Fibroblast of lung (primary cell): ENCODE measurements around the gene RPL11. TPM values are rescaled to one million over a fixed set of nuclear protein-coding genes. Genes with fewer than 3 reads are reported as not detected.
A peak's percentile ranks its signal among the peaks of the same experiment; 100 is the strongest.

Source experiments
- DNase-seq, 2 donors: peaks; one replicate each; pipeline versions ENCODE4 v3.0.0 to v3.0.0-alpha.2; 2010; ENCODE audit warnings: low read depth in 2 of 2
- H2AFZ ChIP-seq: 2 replicates; pipeline ENCODE4 v1.5.1; 2012; ENCODE audit warnings: low read length, control low read depth, inconsistent platforms
- H3K27ac ChIP-seq: 2 replicates; pipeline ENCODE4 v1.5.1; 2011; ENCODE audit warnings: low read length, control low read depth; ENCODE audit not compliant: insufficient read depth
- H3K27me3 ChIP-seq: 2 replicates; pipeline ENCODE4 v1.5.1; 2011; ENCODE audit warnings: mild to moderate bottlenecking, low read length; ENCODE audit not compliant: control insufficient read depth, insufficient read depth
- H3K36me3 ChIP-seq: 2 replicates; pipeline ENCODE4 v1.5.1; 2011; ENCODE audit warnings: low read length; ENCODE audit not compliant: control insufficient read depth, insufficient read depth
- H3K4me1 ChIP-seq: 2 replicates; pipeline ENCODE4 v1.5.1; 2011; ENCODE audit warnings: low read length; ENCODE audit not compliant: control insufficient read depth, insufficient read depth; ENCODE audit errors: extremely low read depth
- H3K4me2 ChIP-seq: 2 replicates; pipeline ENCODE4 v1.5.1; 2011; ENCODE audit warnings: low read length, control low read depth; ENCODE audit not compliant: insufficient read depth; ENCODE audit errors: extremely low read depth
- H3K4me3 ChIP-seq, 4 experiments: fragments of 200-600 bp in 1 of 4; sonication (generic) in 1 of 4; replicated peaks in 1 of 4; 2 replicates each; pipeline ENCODE4 v1.5.1; 2011 to 2016; ENCODE audit warnings: low read length in 4 of 4, low read depth in 3 of 4, mild to moderate bottlenecking in 3 of 4, control low read depth in 2 of 4, inconsistent platforms in 1 of 4, mixed read lengths in 1 of 4; ENCODE audit not compliant: insufficient read depth in 1 of 4; ENCODE audit errors: control extremely low read depth in 1 of 4
- H3K79me2 ChIP-seq: 2 replicates; pipeline ENCODE4 v1.5.1; 2012; ENCODE audit warnings: mild to moderate bottlenecking, low read length, inconsistent platforms; ENCODE audit not compliant: control insufficient read depth, insufficient read depth
- H3K9ac ChIP-seq: 2 replicates; pipeline ENCODE4 v1.5.1; 2011; ENCODE audit warnings: mild to moderate bottlenecking, low read length, control low read depth; ENCODE audit not compliant: insufficient read depth
- H3K9me3 ChIP-seq: 2 replicates; pipeline ENCODE4 v1.5.1; 2012; ENCODE audit warnings: low read depth, low read length; ENCODE audit not compliant: control insufficient read depth, insufficient read depth
- H4K20me1 ChIP-seq: 2 replicates; pipeline ENCODE4 v1.5.1; 2011; ENCODE audit warnings: low read length; ENCODE audit not compliant: control insufficient read depth, insufficient read depth; ENCODE audit errors: extremely low read depth
- EZH2 ChIP-seq: IDR thresholded peaks from 2 replicates; pipeline ENCODE4 v1.5.1; 2012; ENCODE audit warnings: low read length, control low read depth, mild to moderate bottlenecking; ENCODE audit errors: missing control alignments
- polyA plus RNA-seq, 2 donors: library from polyadenylated mRNA; depleted of rRNA in 1 of 2; stranded (reverse) in 1 of 2; unstranded in 1 of 2; fragments of >200 nt; gene quantifications; 2 replicates each; pipeline ENCODE4 v1.2.1, GENCODE V29; 2011 to 2012; ENCODE audit warnings: missing spikeins in 1 of 2
- total RNA-seq: library from RNA; depleted of rRNA; stranded (reverse); fragments of >200 nt; gene quantifications from 2 replicates; pipeline ENCODE4 v1.2.1, GENCODE V29; 2014
- TF ChIP-seq, protein P1 (sequence below), 2 donors: IDR thresholded peaks in 1 of 2; conservative IDR thresholded peaks in 1 of 2; 1 replicate in 1 of 2; 2 replicates in 1 of 2; pipeline ENCODE4 v1.5.1; 2011 to 2012; ENCODE audit warnings: low read length in 2 of 2, control low read depth in 1 of 2, inconsistent platforms in 1 of 2, low read depth in 1 of 2, mild to moderate bottlenecking in 1 of 2

Gene RPL11
- total and polyA plus RNA-seq, 2 donors (not counting 1 experiment from before 2014, with no cell fraction given) = 1,214 to 1,551 TPM

DNA sequence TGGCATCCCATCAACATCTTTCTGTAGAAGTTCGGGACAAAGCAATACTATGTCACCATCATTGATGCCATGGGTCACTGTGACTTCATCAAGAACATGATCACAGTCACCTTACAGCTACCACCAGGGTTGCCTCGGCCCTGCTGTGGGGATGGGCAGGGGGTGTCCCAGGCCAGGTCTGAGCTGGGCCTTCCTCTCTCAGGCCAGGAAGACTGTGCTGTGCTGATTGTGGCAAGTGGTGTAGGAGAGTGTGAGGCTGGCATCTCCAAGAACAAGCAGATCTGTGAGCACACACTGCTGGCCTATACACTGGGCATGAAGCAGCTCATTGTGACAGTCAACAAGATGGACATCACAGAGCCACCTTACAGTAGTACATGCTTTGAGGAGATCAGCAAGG lies 20.9 kb upstream of the RPL11 start:
- no peak overlapping the region for H3K4me2 ChIP-seq

GRCh38 chr1:23673086-23673813 lies 18.4 kb upstream of the RPL11 start:
- Histone ChIP-seq H3K79me2 (no peaks in the 10 kb centered on the region), H3K36me3 (no peaks in the 10 kb centered on the region), H3K4me3 (no peak overlapping the region), H3K4me2 (no peak overlapping the region), H3K9ac (no peak overlapping the region), H3K9me3 (no peaks in the 10 kb centered on the region), H3K4me1 (no peaks in the 10 kb centered on the region), H2AFZ (no peak overlapping the region), H3K27me3 (peaks cover 7% of the 10 kb centered on the region), H4K20me1 (no peaks in the 10 kb centered on the region), H3K27ac (no peak overlapping the region)
- no peak for TF ChIP-seq EZH2
- TF ChIP-seq, protein P1, sequence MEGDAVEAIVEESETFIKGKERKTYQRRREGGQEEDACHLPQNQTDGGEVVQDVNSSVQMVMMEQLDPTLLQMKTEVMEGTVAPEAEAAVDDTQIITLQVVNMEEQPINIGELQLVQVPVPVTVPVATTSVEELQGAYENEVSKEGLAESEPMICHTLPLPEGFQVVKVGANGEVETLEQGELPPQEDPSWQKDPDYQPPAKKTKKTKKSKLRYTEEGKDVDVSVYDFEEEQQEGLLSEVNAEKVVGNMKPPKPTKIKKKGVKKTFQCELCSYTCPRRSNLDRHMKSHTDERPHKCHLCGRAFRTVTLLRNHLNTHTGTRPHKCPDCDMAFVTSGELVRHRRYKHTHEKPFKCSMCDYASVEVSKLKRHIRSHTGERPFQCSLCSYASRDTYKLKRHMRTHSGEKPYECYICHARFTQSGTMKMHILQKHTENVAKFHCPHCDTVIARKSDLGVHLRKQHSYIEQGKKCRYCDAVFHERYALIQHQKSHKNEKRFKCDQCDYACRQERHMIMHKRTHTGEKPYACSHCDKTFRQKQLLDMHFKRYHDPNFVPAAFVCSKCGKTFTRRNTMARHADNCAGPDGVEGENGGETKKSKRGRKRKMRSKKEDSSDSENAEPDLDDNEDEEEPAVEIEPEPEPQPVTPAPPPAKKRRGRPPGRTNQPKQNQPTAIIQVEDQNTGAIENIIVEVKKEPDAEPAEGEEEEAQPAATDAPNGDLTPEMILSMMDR (conservative IDR thresholded peaks at IDR 0.05 in 1 of 2, IDR thresholded peaks at IDR 0.05 in 1 of 2; ENCODE audit: low read depth in 1 of 2, low read length in 2 of 2) = no peak
- peak; percentile 48 to 62 for DNase-seq

More for the DNA sequence above, 20.9 kb upstream of the RPL11 start:
- H3K79me2 ChIP-seq = no peaks in the 10 kb centered on the region
- TF ChIP-seq, protein P1 (conservative IDR thresholded peaks at IDR 0.05 in 1 of 2, IDR thresholded peaks at IDR 0.05 in 1 of 2; ENCODE audit: low read depth in 1 of 2, low read length in 2 of 2) = no peak
- no peak for TF ChIP-seq EZH2
- H3K36me3 ChIP-seq = no peaks in the 10 kb centered on the region
- DNase-seq = no peak
- H3K9me3 ChIP-seq = no peaks in the 10 kb centered on the region
- no peak overlapping the region for H2AFZ ChIP-seq
- H3K4me3 ChIP-seq = no peak overlapping the region
- H3K27me3 ChIP-seq = peaks cover 7% of the 10 kb centered on the region
- H3K9ac ChIP-seq = no peak overlapping the region
- H3K4me1 ChIP-seq = no peaks in the 10 kb centered on the region
- no peak overlapping the region for H3K27ac ChIP-seq
- H4K20me1 ChIP-seq = no peaks in the 10 kb centered on the region

- no peak for DNase-seq
- Histone ChIP-seq H3K79me2 (no peaks in the 10 kb centered on the region), H3K9ac (no peak overlapping the region), H3K27ac (no peak overlapping the region), H3K27me3 (no peaks in the 10 kb centered on the region), H3K4me2 (no peak overlapping the region), H4K20me1 (no peaks in the 10 kb centered on the region), H2AFZ (no peak overlapping the region), H3K36me3 (no peaks in the 10 kb centered on the region), H3K4me1 (no peaks in the 10 kb centered on the region), H3K9me3 (no peaks in the 10 kb centered on the region), H3K4me3 (no peak overlapping the region)
- TF ChIP-seq, protein P1 (conservative IDR thresholded peaks at IDR 0.05 in 1 of 2, IDR thresholded peaks at IDR 0.05 in 1 of 2; ENCODE audit: low read depth in 1 of 2, low read length in 2 of 2) = no peak
- no peak for TF ChIP-seq EZH2
These were observed 11.8 kb upstream of the RPL11 start for GRCh38 chr1:23679815-23680214.
